H1 (cell line): ENCODE measurements around the gene RFNG. TPM values are rescaled to one million over a fixed set of nuclear protein-coding genes. Genes with fewer than 3 reads are reported as not detected.

Experiments used
- CTCF ChIA-PET: fragments of 300-600 bp; sonication (Branson Sonifier 250); formaldehyde crosslinking; loops from one replicate; lab custom pipeline; 2021; ENCODE audit not compliant: partially characterized antibody; lab: Charles Lee
- POLR2A ChIA-PET: fragments of 300-600 bp; sonication (Branson Sonifier 250); formaldehyde crosslinking; loops from one replicate; lab custom pipeline; 2021; ENCODE audit warnings: inconsistent platforms; ENCODE audit not compliant: partially characterized antibody; lab: Charles Lee
- DNase-seq, 2 experiments: peaks; one replicate each; pipeline versions ENCODE4 v3.0.0 to v3.0.0-alpha.2; 2010 to 2022; ENCODE audit warnings: low spot score in 2 of 2, low read depth in 1 of 2, mixed read lengths in 1 of 2
- FAIRE-seq: peaks from 2 replicates; lab custom pipeline; 2011; peaks lifted over from hg19 to GRCh38; lab: Jason Lieb, UNC
- H2AFZ ChIP-seq: 2 replicates; pipeline ENCODE4 v1.8.1; 2012; ENCODE audit warnings: low read length, inconsistent platforms
- H2AK5ac ChIP-seq: 2 replicates; pipeline ENCODE4 v1.6.1; 2013; ENCODE audit warnings: low read depth, low read length
- H2BK120ac ChIP-seq: replicated peaks from 2 replicates; pipeline ENCODE3; 2013; ENCODE audit warnings: low read depth, low read length, inconsistent platforms
- H2BK12ac ChIP-seq: 2 replicates; pipeline ENCODE4 v1.6.1; 2013; ENCODE audit warnings: low read depth, low read length
- H2BK15ac ChIP-seq: 2 replicates; pipeline ENCODE4 v1.6.1; 2013; ENCODE audit warnings: low read length
- H2BK20ac ChIP-seq: 2 replicates; pipeline ENCODE4 v1.6.1; 2013; ENCODE audit warnings: low read length
- H2BK5ac ChIP-seq: 2 replicates; pipeline ENCODE4 v1.6.1; 2013; ENCODE audit warnings: low read depth, low read length
- H3K14ac ChIP-seq: 2 replicates; pipeline ENCODE4 v1.6.1; 2013; ENCODE audit warnings: inconsistent platforms; ENCODE audit not compliant: insufficient read length
- H3K18ac ChIP-seq: 2 replicates; pipeline ENCODE4 v1.6.1; 2013; ENCODE audit warnings: low read length; ENCODE audit errors: extremely low read depth
- H3K23ac ChIP-seq: 2 replicates; pipeline ENCODE4 v1.6.1; 2013; ENCODE audit warnings: inconsistent platforms; ENCODE audit not compliant: insufficient read length
- H3K23me2 ChIP-seq: 2 replicates; pipeline ENCODE4 v1.6.1; 2013; ENCODE audit warnings: low read depth, low read length
- H3K27ac ChIP-seq: 2 replicates; pipeline ENCODE4 v1.6.1; 2011; ENCODE audit warnings: low read depth, low read length, inconsistent platforms
- H3K27me3 ChIP-seq, 4 experiments: replicated peaks in 1 of 4; 1 replicate in 1 of 4; 2 replicates in 3 of 4; pipeline versions ENCODE4 v1.6.1 to v1.8.1; 2011 to 2013; ENCODE audit warnings: low read length in 3 of 4, mild to moderate bottlenecking in 3 of 4, inconsistent platforms in 2 of 4, mixed read lengths in 2 of 4, moderate library complexity in 1 of 4; ENCODE audit not compliant: control insufficient read depth in 3 of 4, insufficient read depth in 3 of 4; ENCODE audit errors: extremely low read depth in 1 of 4
- H3K36me3 ChIP-seq, 4 experiments: 2 replicates each; pipeline versions ENCODE4 v1.6.1 to v1.8.1; 2011 to 2013; ENCODE audit warnings: mild to moderate bottlenecking in 4 of 4, low read length in 3 of 4, moderate library complexity in 2 of 4, control low read depth in 1 of 4, inconsistent platforms in 1 of 4; ENCODE audit not compliant: insufficient read depth in 4 of 4, control insufficient read depth in 2 of 4
- H3K4ac ChIP-seq: replicated peaks from 2 replicates; pipeline ENCODE3; 2013; ENCODE audit warnings: low read length, low read depth, mixed read lengths, inconsistent platforms; ENCODE audit not compliant: insufficient read length
- H3K4me1 ChIP-seq, 4 experiments: replicated peaks in 1 of 4; 1 replicate in 1 of 4; 2 replicates in 3 of 4; pipeline versions ENCODE4 v1.6.1 to v1.8.1; 2011 to 2013; ENCODE audit warnings: low read length in 3 of 4, inconsistent platforms in 2 of 4, mixed read lengths in 1 of 4; ENCODE audit not compliant: insufficient read depth in 4 of 4, control insufficient read depth in 3 of 4
- H3K4me2 ChIP-seq, 2 experiments: 2 replicates each; pipeline versions ENCODE4 v1.6.1 to v1.8.1; 2011 to 2013; ENCODE audit warnings: low read depth in 2 of 2, low read length in 2 of 2, control low read depth in 1 of 2, inconsistent platforms in 1 of 2, mild to moderate bottlenecking in 1 of 2; ENCODE audit not compliant: insufficient read depth in 1 of 2
- H3K4me3 ChIP-seq, 4 experiments: fragments of 200-600, 300-600 bp in 1 of 4; sonication (generic), shearing (Covaris generic), sonication (Bioruptor Twin) in 1 of 4; 2 replicates each; pipeline versions ENCODE4 v1.5.1 to v1.8.1; 2011 to 2016; ENCODE audit warnings: low read length in 4 of 4, low read depth in 3 of 4, control low read depth in 2 of 4, inconsistent platforms in 2 of 4, mild to moderate bottlenecking in 2 of 4, mixed read lengths in 1 of 4, moderate library complexity in 1 of 4; ENCODE audit not compliant: insufficient read depth in 2 of 4; ENCODE audit errors: extremely low read depth in 1 of 4
- H3K56ac ChIP-seq: replicated peaks from 2 replicates; pipeline ENCODE3; 2013; ENCODE audit warnings: low read depth, mild to moderate bottlenecking, mixed read lengths, low read length, inconsistent platforms; ENCODE audit not compliant: insufficient read length
- H3K79me1 ChIP-seq: 2 replicates; pipeline ENCODE4 v1.6.1; 2013; ENCODE audit warnings: low read depth, low read length, control low read depth
- H3K79me2 ChIP-seq, 2 experiments: 2 replicates each; pipeline versions ENCODE4 v1.6.1 to v1.8.1; 2012 to 2013; ENCODE audit warnings: low read length in 2 of 2, mild to moderate bottlenecking in 2 of 2, inconsistent platforms in 1 of 2; ENCODE audit not compliant: insufficient read depth in 2 of 2, control insufficient read depth in 1 of 2
- H3K9ac ChIP-seq, 4 experiments: replicated peaks in 1 of 4; 1 replicate in 1 of 4; 2 replicates in 3 of 4; pipeline versions ENCODE4 v1.6.1 to v1.8.1; 2011 to 2013; ENCODE audit warnings: low read depth in 3 of 4, low read length in 3 of 4, control low read depth in 2 of 4, mild to moderate bottlenecking in 2 of 4, moderate library complexity in 2 of 4, inconsistent platforms in 1 of 4; ENCODE audit errors: extremely low read depth in 1 of 4
- H3K9me3 ChIP-seq, 2 experiments: 2 replicates each; pipeline versions ENCODE4 v1.6.1 to v1.8.1; 2012 to 2013; ENCODE audit warnings: mild to moderate bottlenecking in 2 of 2, moderate library complexity in 2 of 2, control low read depth in 1 of 2, inconsistent platforms in 1 of 2, low read depth in 1 of 2, low read length in 1 of 2, mixed read lengths in 1 of 2; ENCODE audit not compliant: insufficient read depth in 2 of 2
- H4K20me1 ChIP-seq, 2 experiments: replicated peaks in 1 of 2; 2 replicates each; pipeline versions ENCODE3 to v1.8.1; 2011 to 2013; ENCODE audit warnings: inconsistent platforms in 2 of 2, low read length in 2 of 2, mild to moderate bottlenecking in 1 of 2; ENCODE audit not compliant: insufficient read depth in 2 of 2, control insufficient read depth in 1 of 2
- H4K5ac ChIP-seq: 2 replicates; pipeline ENCODE4 v1.6.1; 2013; ENCODE audit warnings: low read length, low read depth, mixed read lengths, inconsistent platforms; ENCODE audit not compliant: insufficient read length
- H4K8ac ChIP-seq: 2 replicates; pipeline ENCODE4 v1.8.0; 2013; ENCODE audit warnings: mild to moderate bottlenecking, moderate library complexity, low read length, inconsistent platforms; ENCODE audit not compliant: insufficient read depth; ENCODE audit errors: extremely low read depth
- H4K91ac ChIP-seq: replicated peaks from 2 replicates; pipeline ENCODE3; 2013; ENCODE audit warnings: low read length, mixed read lengths, inconsistent platforms; ENCODE audit not compliant: insufficient read length
- CEBPB ChIP-seq: IDR thresholded peaks from 2 replicates; pipeline ENCODE4 v1.6.1; 2012; ENCODE audit warnings: low read depth, low read length
- CHD2 ChIP-seq: IDR thresholded peaks from 2 replicates; pipeline ENCODE4 v1.6.1; 2012; ENCODE audit warnings: low read length, improper control_type of control experiment
- CREB1 ChIP-seq: IDR thresholded peaks from 2 replicates; pipeline ENCODE4 v1.6.1; 2012; ENCODE audit warnings: inconsistent platforms
- FOSL1 ChIP-seq: IDR thresholded peaks from 2 replicates; pipeline ENCODE4 v1.6.1; 2011; ENCODE audit warnings: mild to moderate bottlenecking, low read depth, low read length, moderate library complexity; ENCODE audit not compliant: insufficient read depth
- GTF2F1 ChIP-seq: IDR thresholded peaks from 2 replicates; pipeline ENCODE4 v1.6.1; 2012; ENCODE audit warnings: low read depth, low read length, improper control_type of control experiment, borderline replicate concordance
- HDAC6 ChIP-seq: IDR thresholded peaks from one replicate; pipeline ENCODE4 v1.7.1; 2012; ENCODE audit warnings: low read depth, mild to moderate bottlenecking, inconsistent platforms, low read length, moderate library complexity
- JUN ChIP-seq: IDR thresholded peaks from 2 replicates; pipeline ENCODE4 v1.6.1; 2011; ENCODE audit warnings: low read depth, mild to moderate bottlenecking, improper control_type of control experiment, low read length
- JUND ChIP-seq: IDR thresholded peaks from 2 replicates; pipeline ENCODE4 v1.6.1; 2011; ENCODE audit warnings: mild to moderate bottlenecking, improper control_type of control experiment, low read length
- KDM4A ChIP-seq: IDR thresholded peaks from one replicate; pipeline ENCODE4 v1.7.1; 2012; ENCODE audit warnings: low read depth, mild to moderate bottlenecking, moderate library complexity, low read length, inconsistent platforms; ENCODE audit not compliant: severe bottlenecking
- MAFK ChIP-seq: IDR thresholded peaks from 2 replicates; pipeline ENCODE4 v1.6.1; 2012; ENCODE audit warnings: low read depth, mild to moderate bottlenecking, improper control_type of control experiment, low read length
- NANOG ChIP-seq: IDR thresholded peaks from 2 replicates; pipeline ENCODE4 v1.6.1; 2011; ENCODE audit warnings: low read length, low read depth, mild to moderate bottlenecking, inconsistent platforms; ENCODE audit not compliant: insufficient read depth, poor library complexity, severe bottlenecking
- POLR2AphosphoS5 ChIP-seq: IDR thresholded peaks from 2 replicates; pipeline ENCODE4 v1.6.1; 2011; ENCODE audit warnings: low read depth, low read length
- POU5F1 ChIP-seq: IDR thresholded peaks from 2 replicates; pipeline ENCODE4 v1.6.1; 2011; ENCODE audit warnings: low read depth, mild to moderate bottlenecking, low read length, moderate library complexity
- SIRT6 ChIP-seq: IDR thresholded peaks from one replicate; pipeline ENCODE4 v1.7.1; 2012; ENCODE audit warnings: low read length, inconsistent platforms
- SP1 ChIP-seq: IDR thresholded peaks from 2 replicates; pipeline ENCODE4 v1.6.1; 2011; ENCODE audit warnings: low read depth, low read length
- TCF12 ChIP-seq: IDR thresholded peaks from 2 replicates; pipeline ENCODE4 v1.6.1; 2011; ENCODE audit warnings: low read depth, mild to moderate bottlenecking, low read length
- WGBS, 2 experiments: shearing (Covaris generic) in 1 of 2; methylation state at CpG; one replicate each; pipeline versions ENCODE4 v1.1.6 to v1.1.7; 2013 to 2015; ENCODE audit warnings: low lambda C conversion rate in 2 of 2, mixed read lengths in 2 of 2, inconsistent platforms in 1 of 2, low coverage in 1 of 2, missing lambda C conversion rate in 1 of 2; ENCODE audit not compliant: insufficient replicate concordance in 2 of 2, insufficient coverage in 1 of 2, insufficient read length in 1 of 2; ENCODE audit errors: extremely low coverage in 1 of 2, missing lambda C conversion rate in 1 of 2; 5-methylcytosine and 5-hydroxymethylcytosine counted together
- polyA plus RNA-seq, 7 experiments: library from polyadenylated mRNA; depleted of rRNA in 3 of 7; stranded (reverse) in 5 of 7; unstranded in 2 of 7; fragments of >200 nt in 5 of 7; fragments of 200-250 nt in 2 of 7; gene quantifications; 1 replicate in 5 of 7; 2 replicates in 1 of 7; 4 replicates in 1 of 7; pipeline versions ENCODE4 v1.2.1 to v1.2.3, GENCODE V29; 2011 to 2013; ENCODE audit warnings: missing spikeins in 2 of 7, mixed read lengths in 2 of 7
- total RNA-seq: library from RNA; stranded (reverse); fragmentation: NEBNext Ultra II Directional; extraction: Animal tissue kit (Norgen Biotek cat#: 25700); gene quantifications from 2 replicates; pipeline ENCODE4 v1.2.1, GENCODE V29; 2021

Gene RFNG
- total and polyA plus RNA-seq, 2 of the 8 experiments (the other 6 are each of a cell fraction or from before 2014, with no cell fraction given): 26.7 to 28.4 TPM

DNA sequence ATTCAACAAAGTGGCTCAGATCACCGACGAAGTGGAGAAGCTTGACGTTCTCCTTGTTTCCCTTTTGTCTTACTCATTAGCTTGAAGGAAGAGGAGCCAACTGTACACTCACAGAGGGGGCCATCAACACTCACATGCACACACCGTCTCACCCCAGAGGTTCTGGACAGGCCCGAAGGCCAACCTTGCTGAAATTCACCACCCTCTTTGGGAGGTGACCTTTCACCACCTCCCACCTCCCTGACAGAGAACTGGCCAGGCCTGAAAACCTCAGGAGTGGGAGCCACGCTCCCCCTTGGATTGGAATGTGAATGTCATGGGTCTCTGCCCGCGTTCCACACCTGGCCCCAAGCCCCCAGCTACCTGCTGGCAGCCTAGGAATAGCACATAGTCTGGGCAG is 16.1 kb downstream of the RFNG start:
- Histone ChIP-seq H4K8ac (no peak overlapping the region), H3K4me3 (no peak overlapping the region), H3K4me2 (no peak overlapping the region), H2BK120ac (no peak overlapping the region), H3K79me2 (peaks cover 0 to 2% of the 10 kb centered on the region in 2 experiments; a peak in 1 of 4 replicates), H3K9ac (no peak overlapping the region), H2BK15ac (no peak overlapping the region), H3K27me3 (no peaks in the 10 kb centered on the region; a peak in 1 of 7 replicates), H3K23ac (no peak overlapping the region), H2AFZ (no peak overlapping the region), H3K4me1 (peaks cover 3 to 13% (median 7%) of the 10 kb centered on the region in 4 experiments; a peak in 6 of 7 replicates), H2BK12ac (no peak overlapping the region), H4K20me1 (peaks cover 2 to 8% of the 10 kb centered on the region in 2 experiments), H3K79me1 (peaks cover 3% of the 10 kb centered on the region; the same call in 1 of the 2 replicates), H2AK5ac (no peak overlapping the region), H4K91ac (no peak overlapping the region), H3K27ac (no peak overlapping the region), H2BK5ac (no peak overlapping the region), H3K9me3 (no peaks in the 10 kb centered on the region), H3K23me2 (peaks cover 13% of the 10 kb centered on the region; the same call in 1 of the 2 replicates), H3K4ac (no peak overlapping the region), H3K18ac (no peak overlapping the region), H3K14ac (no peak overlapping the region), H4K5ac (no peak overlapping the region), H3K36me3 (no peaks in the 10 kb centered on the region; a peak in 1 of 8 replicates), H2BK20ac (no peak overlapping the region), H3K56ac (no peak overlapping the region)
- WGBS, 2 experiments: 88% methylated on average over 8 of the region's 8 CpGs; no CpG with 5 or more reads in 1 of the 2 experiments
- ChIA-PET CTCF (interaction anchor here (0.6 to 1.9 kb wide), 10 partner anchors 15 to 170 kb away, joined by 3 to 11 read pairs (median 3); partner anchors contain the start of gene NOTUM), POLR2A (interaction anchor here (0.8 to 1.8 kb wide), 10 partner anchors 15 to 194 kb away, joined by 3 to 8 read pairs (median 4); no protein-coding TSS in a partner anchor)
- DNase-seq: no peak
- no peak for FAIRE-seq
- no peak for TF ChIP-seq SIRT6
- TF ChIP-seq JUN: no peak
- no peak for TF ChIP-seq NANOG
- TF ChIP-seq SP1: no peak
- no peak for TF ChIP-seq GTF2F1
- no peak for TF ChIP-seq MAFK
- no peak for TF ChIP-seq JUND
- no peak for TF ChIP-seq CHD2
- no peak for TF ChIP-seq CREB1
- TF ChIP-seq CEBPB: no peak
- TF ChIP-seq KDM4A: no peak
- no peak for TF ChIP-seq POU5F1
- no peak for TF ChIP-seq POLR2AphosphoS5
- TF ChIP-seq FOSL1: no peak
- no peak for TF ChIP-seq HDAC6
- no peak for TF ChIP-seq TCF12
